Anterior cingulate cortex (tissue), 58 donors: ENCODE results near the gene EPS8.
A peak's percentile ranks its signal among the peaks of the same experiment; 100 is the strongest.

ENCODE experiments used
- DNase-seq, 58 donors: peaks; one replicate each; lab custom pipeline; 2025; lab: John Stamatoyannopoulos, UW

EPS8 gene

GRCh38 chr12:15789220-15790171 is at the start of gene EPS8:
EPS8 (minus strand) TSS chr12:15789388; CDS start chr12:15682951, 106,437 bp downstream.
- peak; percentile 46 to 93 (median 87) for DNase-seq

- no peak for DNase-seq
Measured at GRCh38 chr12:15837141-15837790, 48.1 kb upstream of the EPS8 start.

- no peak for DNase-seq
Measured at GRCh38 chr12:15834575-15834974, 45.4 kb upstream of the EPS8 start.

GRCh38 chr12:15831315-15831978 is 42.3 kb upstream of the EPS8 start:
- no peak for DNase-seq

GRCh38 chr12:15830538-15830937 is 41.4 kb upstream of the EPS8 start:
- DNase-seq, result no peak

GRCh38 chr12:15829949-15830348 is 40.8 kb upstream of the EPS8 start:
- no peak for DNase-seq

GRCh38 chr12:15829255-15829654 is 40.1 kb upstream of the EPS8 start:
- no peak for DNase-seq

- no peak for DNase-seq
Measured at GRCh38 chr12:15827136-15827535, 37.9 kb upstream of the EPS8 start.

- DNase-seq, result no peak
Measured at GRCh38 chr12:15824516-15824915, 35.3 kb upstream of the EPS8 start.

- DNase-seq, result no peak
Measured at GRCh38 chr12:15823360-15824128, 34.4 kb upstream of the EPS8 start.

- no peak for DNase-seq
Measured at GRCh38 chr12:15819644-15820437, 30.7 kb upstream of the EPS8 start.

- no peak for DNase-seq
Measured at GRCh38 chr12:15818418-15818817, 29.2 kb upstream of the EPS8 start.

- DNase-seq, result no peak
Measured at GRCh38 chr12:15815730-15816129, 26.5 kb upstream of the EPS8 start.

GRCh38 chr12:15811214-15812127 is 22.3 kb upstream of the EPS8 start:
- no peak for DNase-seq

GRCh38 chr12:15808652-15809051 is 19.5 kb upstream of the EPS8 start:
- no peak for DNase-seq

- DNase-seq, result no peak
Measured at GRCh38 chr12:15808250-15808649, 19.1 kb upstream of the EPS8 start.

GRCh38 chr12:15806826-15807225 is 17.6 kb upstream of the EPS8 start:
- DNase-seq, result no peak
